NT2/D1 (cell line): Measurements from ENCODE around the gene FAM110A.

Experiments used
- SUZ12 ChIP-seq: IDR thresholded peaks from 2 replicates; pipeline ENCODE4 v1.6.1; 2011; ENCODE audit not compliant: insufficient read length, insufficient read depth; ENCODE audit errors: extremely low read depth
- ZNF274 ChIP-seq: IDR thresholded peaks from 2 replicates; pipeline ENCODE4 v1.6.1; 2011; ENCODE audit warnings: mild to moderate bottlenecking, low read depth, low read length

- TF ChIP-seq SUZ12 (no peak), ZNF274 (no peak)
Observed at GRCh38 chr20:823574-823902, 10.0 kb upstream of the FAM110A start.
